ENCODE measurements around the gene IL10. TPM values are rescaled to one million over a fixed set of nuclear protein-coding genes. Genes with fewer than 3 reads are reported as not detected.

Gene IL10
- total RNA-seq, 6 experiments from 2014 or later, result 0.26 to 2.2 (median 0.63) TPM; not detected in 2

DNA sequence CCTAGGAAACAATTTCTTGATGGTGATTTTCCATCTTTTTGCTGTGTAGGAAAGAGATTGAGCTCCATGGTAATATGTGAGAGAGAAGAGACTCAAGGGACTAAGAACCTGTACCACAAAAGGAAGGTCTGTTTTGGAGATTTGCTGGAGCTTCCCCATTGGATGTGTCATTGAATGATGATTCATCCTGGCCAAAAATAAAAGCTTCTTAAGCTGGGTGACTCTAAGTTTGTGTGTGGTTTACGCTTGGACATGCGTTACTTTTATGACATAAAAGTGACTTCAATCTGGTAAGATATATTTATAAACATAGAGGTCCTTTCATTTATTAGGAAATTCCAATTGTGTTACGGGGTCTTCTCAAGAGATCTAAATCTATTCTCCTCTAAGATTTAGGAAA is 19.2 kb downstream of the IL10 start:
- Histone ChIP-seq H3K9me3 (no peaks in the 10 kb centered on the region), H3K4me3 (no peak overlapping the region), H3K36me3 (no peaks in the 10 kb centered on the region), H3K27me3 (no peaks in the 10 kb centered on the region), H3K27ac (no peak overlapping the region), H3K4me1 (peaks cover 0 to 4% (median 0%) of the 10 kb centered on the region in 4 donors)
- WGBS (ENCODE audit: insufficient coverage, low coverage, low lambda C conversion rate, missing lambda C conversion rate), result 75% methylated on average over 3 of the region's 3 CpGs
- intact Hi-C loops (cut with DNase I), result no loop called here
- DNase-seq, result no peak
- TF ChIP-seq, protein P1, sequence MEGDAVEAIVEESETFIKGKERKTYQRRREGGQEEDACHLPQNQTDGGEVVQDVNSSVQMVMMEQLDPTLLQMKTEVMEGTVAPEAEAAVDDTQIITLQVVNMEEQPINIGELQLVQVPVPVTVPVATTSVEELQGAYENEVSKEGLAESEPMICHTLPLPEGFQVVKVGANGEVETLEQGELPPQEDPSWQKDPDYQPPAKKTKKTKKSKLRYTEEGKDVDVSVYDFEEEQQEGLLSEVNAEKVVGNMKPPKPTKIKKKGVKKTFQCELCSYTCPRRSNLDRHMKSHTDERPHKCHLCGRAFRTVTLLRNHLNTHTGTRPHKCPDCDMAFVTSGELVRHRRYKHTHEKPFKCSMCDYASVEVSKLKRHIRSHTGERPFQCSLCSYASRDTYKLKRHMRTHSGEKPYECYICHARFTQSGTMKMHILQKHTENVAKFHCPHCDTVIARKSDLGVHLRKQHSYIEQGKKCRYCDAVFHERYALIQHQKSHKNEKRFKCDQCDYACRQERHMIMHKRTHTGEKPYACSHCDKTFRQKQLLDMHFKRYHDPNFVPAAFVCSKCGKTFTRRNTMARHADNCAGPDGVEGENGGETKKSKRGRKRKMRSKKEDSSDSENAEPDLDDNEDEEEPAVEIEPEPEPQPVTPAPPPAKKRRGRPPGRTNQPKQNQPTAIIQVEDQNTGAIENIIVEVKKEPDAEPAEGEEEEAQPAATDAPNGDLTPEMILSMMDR (IDR thresholded peaks at IDR 0.05), result no peak
- TF ChIP-seq POLR2A (IDR thresholded peaks at IDR 0.05), result no peak
- no peak for ATAC-seq

DNA sequence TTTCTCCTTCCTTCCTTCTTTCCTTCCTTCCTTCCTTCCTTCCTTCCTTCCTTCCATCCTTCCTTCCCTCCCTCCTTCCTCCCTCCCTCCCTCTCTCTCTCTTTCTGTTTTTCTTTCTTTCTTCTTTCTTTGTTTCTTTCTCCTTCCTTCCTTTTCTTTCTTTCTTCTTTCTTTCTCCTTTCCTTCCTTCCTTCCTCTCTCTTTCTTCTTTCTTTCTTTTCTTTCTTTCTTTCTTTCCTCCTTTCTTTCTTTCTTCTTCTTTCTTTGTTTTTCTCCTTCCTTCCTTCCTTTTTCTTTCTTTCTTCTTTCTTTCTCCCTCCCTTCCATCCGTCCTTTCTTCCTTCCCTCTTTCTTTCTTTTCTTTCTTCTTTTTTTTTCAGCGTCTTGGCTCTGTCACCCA is 19.8 kb downstream of the IL10 start:
- no peaks in the 10 kb centered on the region for H3K27me3 ChIP-seq
- H3K9me3 ChIP-seq, result no peaks in the 10 kb centered on the region
- H3K36me3 ChIP-seq, result no peaks in the 10 kb centered on the region
- H3K4me1 ChIP-seq, result peaks cover 0 to 4% (median 0%) of the 10 kb centered on the region in 4 donors
- TF ChIP-seq POLR2A (IDR thresholded peaks at IDR 0.05), result no peak
- no peak overlapping the region for H3K4me3 ChIP-seq
- WGBS (ENCODE audit: insufficient coverage, low coverage, low lambda C conversion rate, missing lambda C conversion rate), result 75% methylated on average over 2 of the region's 2 CpGs
- H3K27ac ChIP-seq, result no peak overlapping the region
- no peak for ATAC-seq
- no peak for DNase-seq
- intact Hi-C loops (cut with DNase I), result no loop called here

DNA sequence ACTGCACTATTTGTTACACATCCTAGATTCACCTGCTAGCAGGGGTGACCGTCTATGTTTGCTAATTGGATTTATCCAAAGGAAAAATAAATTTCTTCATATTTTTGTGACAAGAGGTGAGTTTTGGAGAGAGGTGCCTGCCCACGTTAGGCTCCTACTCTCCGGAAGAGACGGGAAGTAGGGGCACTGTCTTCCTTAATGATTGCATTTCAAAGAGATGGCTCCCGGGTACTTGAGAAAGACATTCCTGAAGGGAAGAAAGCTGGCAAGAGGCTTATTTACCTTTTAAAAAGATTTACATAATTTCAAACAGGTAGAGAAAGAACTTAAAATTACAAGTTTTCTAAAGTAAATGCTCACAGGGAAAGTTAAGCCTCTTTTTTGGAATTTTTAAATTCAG is 20.4 kb downstream of the IL10 start:
- H3K9me3 ChIP-seq, result no peaks in the 10 kb centered on the region
- TF ChIP-seq POLR2A (IDR thresholded peaks at IDR 0.05), result no peak
- TF ChIP-seq, protein P1 (IDR thresholded peaks at IDR 0.05), result no peak
- DNase-seq (no peak), ATAC-seq (no peak)
- 54% methylated on average over 5 of the region's 5 CpGs for WGBS (ENCODE audit: insufficient coverage, low coverage, low lambda C conversion rate, missing lambda C conversion rate)
- no peak overlapping the region for H3K4me3 ChIP-seq
- no peaks in the 10 kb centered on the region for H3K36me3 ChIP-seq
- H3K4me1 ChIP-seq, result peaks cover 0 to 4% (median 0%) of the 10 kb centered on the region in 4 donors
- no peak overlapping the region for H3K27ac ChIP-seq
- intact Hi-C loops (cut with DNase I), result no loop called here
- H3K27me3 ChIP-seq, result no peaks in the 10 kb centered on the region

DNA sequence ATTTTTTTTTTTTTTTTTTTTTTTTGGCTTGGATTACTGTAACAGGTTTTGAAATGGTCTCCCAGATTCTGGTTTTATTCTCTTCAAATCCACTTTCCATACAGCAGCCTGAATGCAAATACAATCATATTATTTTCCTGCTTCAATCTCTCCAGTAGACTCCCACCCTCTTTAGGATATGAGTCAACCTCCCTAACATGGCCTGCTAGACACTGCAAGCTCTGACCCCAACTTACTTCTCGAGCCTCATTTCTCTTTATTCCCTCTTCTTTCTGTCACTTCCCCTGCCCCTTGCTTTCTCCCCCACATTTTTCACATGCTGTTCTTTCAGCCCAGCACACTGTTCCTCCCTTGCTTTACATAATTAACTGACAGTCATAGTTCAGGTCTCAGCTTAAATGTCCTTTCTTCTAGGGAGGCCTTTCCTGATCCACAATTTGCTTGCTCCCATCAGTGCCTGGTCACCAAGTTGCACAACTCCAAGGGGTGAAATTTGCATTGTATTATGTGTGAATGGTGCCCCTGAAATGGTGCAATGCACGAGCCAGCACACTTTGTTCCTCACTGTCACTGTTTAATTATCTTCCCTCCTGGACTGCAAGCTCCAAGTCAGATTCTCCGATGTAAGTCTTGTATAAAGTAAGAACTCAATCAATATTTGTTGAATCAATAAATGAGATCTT is 23.8 kb downstream of the IL10 start:
- ATAC-seq (no peak), DNase-seq (no peak)
- H3K36me3 ChIP-seq, result no peaks in the 10 kb centered on the region
- H3K27ac ChIP-seq, result no peak overlapping the region
- H3K27me3 ChIP-seq, result no peaks in the 10 kb centered on the region
- intact Hi-C loops (cut with DNase I), result loop anchor here in 1 of 2 donors (10.0 kb wide), 1 partner anchor 236 kb away; no protein-coding TSS in a partner anchor
- WGBS (ENCODE audit: insufficient coverage, low coverage, low lambda C conversion rate, missing lambda C conversion rate), result 39% methylated on average over 3 of the region's 3 CpGs
- no peak for TF ChIP-seq POLR2A (IDR thresholded peaks at IDR 0.05)
- TF ChIP-seq, protein P1 (IDR thresholded peaks at IDR 0.05), result no peak
- H3K9me3 ChIP-seq, result no peaks in the 10 kb centered on the region
- no peak overlapping the region for H3K4me3 ChIP-seq
- H3K4me1 ChIP-seq, result peaks cover 0 to 4% (median 0%) of the 10 kb centered on the region in 4 donors

DNA sequence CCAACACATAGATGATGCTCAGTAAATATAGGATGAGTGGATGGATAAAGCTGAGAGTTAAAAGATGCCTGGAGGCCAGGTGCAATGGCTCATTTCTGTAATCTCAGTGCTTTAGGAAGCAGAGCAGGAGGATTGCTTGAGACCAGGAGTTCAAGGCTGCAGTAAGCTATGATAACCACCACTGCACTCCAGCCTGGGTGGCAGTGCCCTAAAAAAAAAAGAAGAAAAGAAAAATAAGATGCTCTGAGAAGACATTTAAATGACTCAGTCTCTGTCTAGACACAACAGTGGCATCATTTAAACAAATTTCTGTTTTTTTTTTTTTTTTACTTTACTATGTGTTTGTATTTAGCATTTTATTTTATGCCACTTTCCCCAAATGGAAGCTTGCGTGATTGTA is 27.0 kb downstream of the IL10 start:
- Histone ChIP-seq H3K9me3 (no peaks in the 10 kb centered on the region), H3K36me3 (no peaks in the 10 kb centered on the region), H3K4me1 (peaks cover 0 to 4% (median 0%) of the 10 kb centered on the region in 4 donors), H3K4me3 (no peak overlapping the region), H3K27ac (no peak overlapping the region), H3K27me3 (no peaks in the 10 kb centered on the region)
- intact Hi-C loops (cut with DNase I), result loop anchor here in 1 of 2 donors (10.0 kb wide), 1 partner anchor 240 kb away; no protein-coding TSS in a partner anchor
- ATAC-seq (no peak), DNase-seq (no peak)
- TF ChIP-seq, protein P1 (IDR thresholded peaks at IDR 0.05), result no peak
- no peak for TF ChIP-seq POLR2A (IDR thresholded peaks at IDR 0.05)
- 83% methylated on average over 1 of the region's 1 CpG for WGBS (ENCODE audit: insufficient coverage, low coverage, low lambda C conversion rate, missing lambda C conversion rate)

All from right lobe of liver (tissue), 6 donors.